Astrocyte (in vitro differentiated cells and primary cell): ENCODE data around the gene KRTAP4-9. TPM values are rescaled to one million over a fixed set of nuclear protein-coding genes. Genes with fewer than 3 reads are reported as not detected.
"Not testable (repeated sequence)": the region's sequence is repeated elsewhere in the genome, so short reads cannot be mapped to it uniquely, and the experiment has no call there.

Source experiments
- DNase-seq: peaks from one replicate; pipeline ENCODE4 v3.0.0-alpha.2; 2010; ENCODE audit warnings: low read depth
- FAIRE-seq: peaks from 2 replicates; lab custom pipeline; 2011; peaks lifted over from hg19 to GRCh38; lab: Jason Lieb, UNC
- H2AFZ ChIP-seq: 2 replicates; pipeline ENCODE4 v1.6.0; 2012; ENCODE audit warnings: low read depth, low read length, inconsistent platforms
- H3K27ac ChIP-seq: 2 replicates; pipeline ENCODE4 v1.5.1; 2011; ENCODE audit warnings: low read depth, low read length, inconsistent platforms
- H3K27me3 ChIP-seq: 2 replicates; pipeline ENCODE4 v1.6.0; 2011; ENCODE audit warnings: low read length, inconsistent platforms; ENCODE audit not compliant: insufficient read depth
- H3K36me3 ChIP-seq: 2 replicates; pipeline ENCODE4 v1.5.1; 2011; ENCODE audit warnings: low read length, inconsistent platforms; ENCODE audit not compliant: insufficient read depth
- H3K4me1 ChIP-seq: 2 replicates; pipeline ENCODE4 v1.5.1; 2011; ENCODE audit warnings: low read length, inconsistent platforms; ENCODE audit not compliant: insufficient read depth
- H3K4me2 ChIP-seq: 2 replicates; pipeline ENCODE4 v1.6.0; 2012; ENCODE audit warnings: low read length, inconsistent platforms
- H3K4me3 ChIP-seq: 2 replicates; pipeline ENCODE4 v1.5.1; 2011; ENCODE audit warnings: low read depth, mild to moderate bottlenecking, low read length, inconsistent platforms; ENCODE audit not compliant: insufficient read depth
- H3K79me2 ChIP-seq: 2 replicates; pipeline ENCODE4 v1.6.0; 2012; ENCODE audit warnings: mild to moderate bottlenecking, low read length, inconsistent platforms; ENCODE audit not compliant: insufficient read depth
- H3K9ac ChIP-seq: 2 replicates; pipeline ENCODE4 v1.6.0; 2012; ENCODE audit warnings: mild to moderate bottlenecking, low read length, inconsistent platforms
- H3K9me3 ChIP-seq: 2 replicates; pipeline ENCODE4 v1.5.1; 2012; ENCODE audit warnings: low read depth, mild to moderate bottlenecking, low read length, inconsistent platforms; ENCODE audit not compliant: insufficient read depth
- H4K20me1 ChIP-seq: 2 replicates; pipeline ENCODE4 v1.6.0; 2012; ENCODE audit warnings: low read length, inconsistent platforms; ENCODE audit not compliant: insufficient read depth
- H3K27ac Mint-ChIP-seq: one replicate; pipeline ENCODE4 v1.8.0; 2021; ENCODE audit warnings: mild to moderate bottlenecking, mixed read lengths; ENCODE audit not compliant: unreplicated experiment
- H3K27me3 Mint-ChIP-seq: one replicate; pipeline ENCODE4 v1.8.0; 2021; ENCODE audit warnings: low read depth, mixed read lengths; ENCODE audit not compliant: unreplicated experiment
- H3K36me3 Mint-ChIP-seq: one replicate; pipeline ENCODE4 v1.8.0; 2021; ENCODE audit warnings: low read depth, mixed read lengths; ENCODE audit not compliant: unreplicated experiment
- H3K4me1 Mint-ChIP-seq: one replicate; pipeline ENCODE4 v1.8.0; 2021; ENCODE audit warnings: low read depth, mixed read lengths; ENCODE audit not compliant: unreplicated experiment
- H3K4me3 Mint-ChIP-seq: one replicate; pipeline ENCODE4 v1.8.0; 2021; ENCODE audit warnings: mild to moderate bottlenecking, moderate library complexity, mixed read lengths; ENCODE audit not compliant: unreplicated experiment
- H3K9me3 Mint-ChIP-seq: one replicate; pipeline ENCODE4 v1.8.0; 2021; ENCODE audit warnings: mild to moderate bottlenecking, mixed read lengths; ENCODE audit not compliant: unreplicated experiment
- EZH2 ChIP-seq: IDR thresholded peaks from 2 replicates; pipeline ENCODE4 v1.6.1; 2012; ENCODE audit warnings: mild to moderate bottlenecking, low read length, inconsistent platforms; ENCODE audit not compliant: insufficient read depth
- total RNA-seq: library from RNA; stranded (reverse); gene quantifications from 2 replicates; pipeline ENCODE4 v1.2.1, GENCODE V29; 2021
- TF ChIP-seq, protein P1 (sequence below): IDR thresholded peaks from 2 replicates; pipeline ENCODE4 v1.5.1; 2011; ENCODE audit warnings: low read depth, mild to moderate bottlenecking, inconsistent platforms, low read length, moderate library complexity; ENCODE audit not compliant: insufficient read depth

KRTAP4-9 gene
- total RNA-seq, 1 donor from 2014 or later = not detected

DNA sequence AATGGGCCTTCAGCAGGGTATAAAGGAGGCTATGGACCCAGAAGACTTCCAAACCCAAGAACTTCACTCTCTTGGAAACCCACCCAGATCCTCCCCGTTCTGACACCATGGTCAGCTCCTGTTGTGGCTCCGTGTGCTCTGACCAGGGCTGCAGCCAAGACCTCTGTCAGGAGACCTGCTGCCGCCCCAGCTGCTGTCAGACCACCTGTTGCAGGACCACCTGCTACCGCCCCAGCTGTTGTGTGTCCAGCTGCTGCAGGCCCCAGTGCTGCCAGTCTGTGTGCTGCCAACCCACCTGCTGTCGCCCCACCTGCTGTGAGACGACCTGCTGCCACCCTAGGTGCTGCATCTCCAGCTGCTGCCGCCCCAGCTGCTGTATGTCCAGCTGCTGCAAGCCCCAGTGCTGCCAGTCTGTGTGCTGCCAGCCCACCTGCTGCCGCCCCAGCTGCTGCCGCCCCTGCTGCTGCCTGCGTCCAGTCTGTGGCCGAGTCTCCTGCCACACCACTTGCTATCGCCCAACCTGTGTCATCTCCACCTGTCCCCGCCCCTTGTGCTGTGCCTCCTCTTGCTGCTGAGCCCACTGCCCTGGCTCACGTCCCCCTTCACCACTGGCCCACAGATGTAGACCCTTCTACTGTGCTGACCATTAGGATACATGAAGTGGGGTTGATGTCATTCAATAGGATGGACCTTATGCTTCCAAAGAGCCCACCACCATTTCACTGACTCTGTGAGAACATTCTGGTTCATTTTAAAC is 20.9 kb upstream of the KRTAP4-9 start, which contains the start of gene KRTAP4-7:
Gene KRTAP4-7 (plus strand): TSS at position 51 of the 757 bp plus-strand sequence. CDS start 57 bp downstream, at position 108.
- Mint-ChIP-seq H3K27ac (peak within 1 kb of the TSS; percentile 10), H3K4me1 (peaks cover 19% of the 10 kb centered on the region)
- H3K9me3 Mint-ChIP-seq, H3K27me3 Mint-ChIP-seq, H3K36me3 ChIP-seq, H2AFZ ChIP-seq, H3K36me3 Mint-ChIP-seq, DNase-seq, H4K20me1 ChIP-seq, H3K27me3 ChIP-seq, H3K9me3 ChIP-seq, H3K4me1 ChIP-seq, H3K9ac ChIP-seq, H3K79me2 ChIP-seq, H3K4me3 Mint-ChIP-seq, H3K4me3 ChIP-seq: not testable (repeated sequence)
- H3K4me2 ChIP-seq = peak within 1 kb of the TSS; percentile 23
- peak; percentile 5 for FAIRE-seq
- H3K27ac ChIP-seq = peak within 1 kb of the TSS; percentile 22

DNA sequence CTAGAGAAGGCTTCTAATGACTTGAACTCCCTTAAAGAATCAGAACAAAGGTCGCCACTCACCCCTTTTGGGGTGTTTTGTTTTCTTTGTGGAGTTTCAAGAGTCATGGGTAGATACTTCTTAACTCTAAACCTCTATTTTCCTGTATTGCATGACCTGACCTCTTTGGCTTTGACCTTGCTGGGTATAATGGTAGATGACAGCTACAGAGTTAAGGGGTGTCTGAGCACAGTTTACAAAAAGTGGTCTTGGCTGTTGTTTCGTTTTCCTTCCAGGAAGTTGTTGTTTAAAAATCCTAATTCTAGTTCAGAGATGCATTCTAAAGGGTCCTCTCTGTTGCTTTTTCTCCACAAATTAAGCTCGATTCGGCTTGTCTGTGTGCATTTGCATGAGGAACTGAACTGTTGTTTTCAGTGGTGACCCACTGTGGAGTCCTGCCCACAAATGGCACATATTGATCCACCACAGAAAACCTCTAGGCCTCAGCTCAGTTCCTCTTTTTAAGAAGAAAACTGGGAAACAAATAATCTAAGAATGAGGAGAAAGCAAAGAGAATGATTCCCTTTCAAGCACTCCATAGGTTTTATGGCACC is 16.3 kb upstream of the KRTAP4-9 start:
- not testable (repeated sequence) for H3K27ac ChIP-seq, H3K27me3 ChIP-seq, H3K27ac Mint-ChIP-seq, H3K4me1 Mint-ChIP-seq, H3K4me3 Mint-ChIP-seq, H3K9me3 Mint-ChIP-seq, H3K9me3 ChIP-seq, H3K79me2 ChIP-seq, H4K20me1 ChIP-seq, H3K4me3 ChIP-seq, H3K36me3 Mint-ChIP-seq, H3K36me3 ChIP-seq, H3K4me2 ChIP-seq, H3K27me3 Mint-ChIP-seq, H3K9ac ChIP-seq, FAIRE-seq, H2AFZ ChIP-seq, H3K4me1 ChIP-seq, DNase-seq

DNA sequence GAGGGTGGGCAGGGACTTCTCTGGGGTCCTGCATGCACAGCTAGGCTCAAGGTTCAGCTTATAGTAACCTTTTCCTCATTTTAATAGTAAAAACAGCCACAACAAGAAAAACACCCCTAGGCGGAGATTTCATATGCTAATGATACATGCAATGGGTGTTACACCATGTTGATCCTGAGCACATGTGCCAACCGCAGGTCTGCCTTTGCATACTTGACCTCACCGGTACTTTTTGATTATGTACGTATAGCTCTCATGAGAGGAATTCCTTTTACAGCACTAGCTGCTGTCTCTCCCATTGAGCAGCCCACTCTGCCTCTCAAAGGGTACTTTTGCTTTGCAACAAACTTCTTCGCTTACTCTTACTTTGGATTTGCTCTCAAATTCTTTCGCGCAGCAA is 9.1 kb upstream of the KRTAP4-9 start:
- H3K36me3 ChIP-seq = no peaks in the 10 kb centered on the region
- no peaks in the 10 kb centered on the region for H3K79me2 ChIP-seq
- no peak overlapping the region for H3K27ac Mint-ChIP-seq
- TF ChIP-seq EZH2 = no peak
- TF ChIP-seq, protein P1, sequence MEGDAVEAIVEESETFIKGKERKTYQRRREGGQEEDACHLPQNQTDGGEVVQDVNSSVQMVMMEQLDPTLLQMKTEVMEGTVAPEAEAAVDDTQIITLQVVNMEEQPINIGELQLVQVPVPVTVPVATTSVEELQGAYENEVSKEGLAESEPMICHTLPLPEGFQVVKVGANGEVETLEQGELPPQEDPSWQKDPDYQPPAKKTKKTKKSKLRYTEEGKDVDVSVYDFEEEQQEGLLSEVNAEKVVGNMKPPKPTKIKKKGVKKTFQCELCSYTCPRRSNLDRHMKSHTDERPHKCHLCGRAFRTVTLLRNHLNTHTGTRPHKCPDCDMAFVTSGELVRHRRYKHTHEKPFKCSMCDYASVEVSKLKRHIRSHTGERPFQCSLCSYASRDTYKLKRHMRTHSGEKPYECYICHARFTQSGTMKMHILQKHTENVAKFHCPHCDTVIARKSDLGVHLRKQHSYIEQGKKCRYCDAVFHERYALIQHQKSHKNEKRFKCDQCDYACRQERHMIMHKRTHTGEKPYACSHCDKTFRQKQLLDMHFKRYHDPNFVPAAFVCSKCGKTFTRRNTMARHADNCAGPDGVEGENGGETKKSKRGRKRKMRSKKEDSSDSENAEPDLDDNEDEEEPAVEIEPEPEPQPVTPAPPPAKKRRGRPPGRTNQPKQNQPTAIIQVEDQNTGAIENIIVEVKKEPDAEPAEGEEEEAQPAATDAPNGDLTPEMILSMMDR = no peak
- FAIRE-seq (no peak), DNase-seq (no peak)
- H3K4me1 Mint-ChIP-seq = peaks cover 17% of the 10 kb centered on the region
- H3K4me1 ChIP-seq = peaks cover 3% of the 10 kb centered on the region
- no peaks in the 10 kb centered on the region for H3K36me3 Mint-ChIP-seq
- no peak overlapping the region for H3K27ac ChIP-seq
- H4K20me1 ChIP-seq = no peaks in the 10 kb centered on the region
- H3K9me3 Mint-ChIP-seq = peaks cover 2% of the 10 kb centered on the region
- no peaks in the 10 kb centered on the region for H3K27me3 ChIP-seq
- no peak overlapping the region for H3K9ac ChIP-seq
- H3K4me2 ChIP-seq = no peak overlapping the region
- no peaks in the 10 kb centered on the region for H3K27me3 Mint-ChIP-seq
- H2AFZ ChIP-seq = no peak overlapping the region
- no peaks in the 10 kb centered on the region for H3K9me3 ChIP-seq
- H3K4me3 Mint-ChIP-seq = no peak overlapping the region
- no peak overlapping the region for H3K4me3 ChIP-seq
